ENCODE results near the gene PEX14.

Gene PEX14

GRCh38 chr1:10616696-10617095 is 141.9 kb downstream of the PEX14 start:
- DNase-seq (ENCODE audit: low read depth), result no peak

- DNase-seq (ENCODE audit: low read depth), result no peak
Observed at GRCh38 chr1:10617318-10617717, 142.6 kb downstream of the PEX14 start.

GRCh38 chr1:10617931-10618885 is 143.5 kb downstream of the PEX14 start:
- DNase-seq (ENCODE audit: low read depth), result no peak

- DNase-seq (ENCODE audit: low read depth), result no peak
Observed at GRCh38 chr1:10620776-10621175, 146.0 kb downstream of the PEX14 start.

GRCh38 chr1:10621906-10622305 is 147.2 kb downstream of the PEX14 start:
- no peak for DNase-seq (ENCODE audit: low read depth)

- no peak for DNase-seq (ENCODE audit: low read depth)
Observed at GRCh38 chr1:10622910-10623685, 148.3 kb downstream of the PEX14 start.

- no peak for DNase-seq (ENCODE audit: low read depth)
Observed at GRCh38 chr1:10623686-10624145, 149.0 kb downstream of the PEX14 start.

GRCh38 chr1:10624256-10625050 is 149.7 kb downstream of the PEX14 start:
- no peak for DNase-seq (ENCODE audit: low read depth)

- no peak for DNase-seq (ENCODE audit: low read depth)
Observed at GRCh38 chr1:10625076-10625475, 150.3 kb downstream of the PEX14 start.

- no peak for DNase-seq (ENCODE audit: low read depth)
Observed at GRCh38 chr1:10625554-10625953, 150.8 kb downstream of the PEX14 start.

GRCh38 chr1:10626131-10626731 is 151.5 kb downstream of the PEX14 start:
- no peak for DNase-seq (ENCODE audit: low read depth)

GRCh38 chr1:10626791-10627410 is 152.2 kb downstream of the PEX14 start:
- no peak for DNase-seq (ENCODE audit: low read depth)

- DNase-seq (ENCODE audit: low read depth), result no peak
Observed at GRCh38 chr1:10628685-10629084, 153.9 kb downstream of the PEX14 start.

GRCh38 chr1:10629091-10629815 is 154.5 kb downstream of the PEX14 start:
- DNase-seq (ENCODE audit: low read depth), result no peak

GRCh38 chr1:10629816-10630571 is 155.2 kb downstream of the PEX14 start:
- no peak for DNase-seq (ENCODE audit: low read depth)

- DNase-seq (ENCODE audit: low read depth), result no peak
Observed at GRCh38 chr1:10630661-10631120, 155.9 kb downstream of the PEX14 start.

GRCh38 chr1:10631121-10631810 is 156.5 kb downstream of the PEX14 start:
- no peak for DNase-seq (ENCODE audit: low read depth)

GRCh38 chr1:10631811-10632593 is 157.3 kb downstream of the PEX14 start:
- no peak for DNase-seq (ENCODE audit: low read depth)
